ENCODE results near the gene HMX1. TPM values are rescaled to one million over a fixed set of nuclear protein-coding genes. Genes with fewer than 3 reads are reported as not detected.

HMX1 gene
- total RNA-seq, 2 experiments from 2014 or later = not detected

DNA sequence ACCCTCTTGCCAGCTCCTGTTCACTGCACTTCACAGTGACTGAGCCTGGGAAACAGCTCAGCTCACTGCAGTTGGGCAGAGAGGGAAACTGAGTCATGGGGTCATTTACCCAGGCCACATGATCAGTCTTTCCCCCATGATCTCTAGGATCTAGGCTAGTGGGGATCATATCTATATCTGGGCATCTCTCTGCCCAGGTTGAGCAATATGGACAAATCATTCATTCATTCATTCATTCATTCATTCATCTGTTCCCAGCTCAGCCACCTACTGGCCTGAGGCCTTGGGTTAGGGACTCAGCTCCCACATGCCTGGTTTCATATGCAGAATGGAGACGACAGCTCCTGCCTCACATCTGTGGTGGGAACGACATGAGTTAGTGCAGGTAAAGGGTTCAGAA, 45.3 kb upstream of the HMX1 start:
- H3K4me1 ChIP-seq (ENCODE audit: insufficient read depth, low read length) = peaks cover 5% of the 10 kb centered on the region
- H3K27ac Mint-ChIP-seq = no peak overlapping the region
- H3K9me3 ChIP-seq (ENCODE audit: control insufficient read depth in 1 of 2, insufficient read depth in 1 of 2, low read length in 2 of 2) = peaks cover 0 to 7% of the 10 kb centered on the region in 2 experiments
- TF ChIP-seq, protein P1, sequence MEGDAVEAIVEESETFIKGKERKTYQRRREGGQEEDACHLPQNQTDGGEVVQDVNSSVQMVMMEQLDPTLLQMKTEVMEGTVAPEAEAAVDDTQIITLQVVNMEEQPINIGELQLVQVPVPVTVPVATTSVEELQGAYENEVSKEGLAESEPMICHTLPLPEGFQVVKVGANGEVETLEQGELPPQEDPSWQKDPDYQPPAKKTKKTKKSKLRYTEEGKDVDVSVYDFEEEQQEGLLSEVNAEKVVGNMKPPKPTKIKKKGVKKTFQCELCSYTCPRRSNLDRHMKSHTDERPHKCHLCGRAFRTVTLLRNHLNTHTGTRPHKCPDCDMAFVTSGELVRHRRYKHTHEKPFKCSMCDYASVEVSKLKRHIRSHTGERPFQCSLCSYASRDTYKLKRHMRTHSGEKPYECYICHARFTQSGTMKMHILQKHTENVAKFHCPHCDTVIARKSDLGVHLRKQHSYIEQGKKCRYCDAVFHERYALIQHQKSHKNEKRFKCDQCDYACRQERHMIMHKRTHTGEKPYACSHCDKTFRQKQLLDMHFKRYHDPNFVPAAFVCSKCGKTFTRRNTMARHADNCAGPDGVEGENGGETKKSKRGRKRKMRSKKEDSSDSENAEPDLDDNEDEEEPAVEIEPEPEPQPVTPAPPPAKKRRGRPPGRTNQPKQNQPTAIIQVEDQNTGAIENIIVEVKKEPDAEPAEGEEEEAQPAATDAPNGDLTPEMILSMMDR (IDR thresholded peaks at IDR 0.05) = no peak
- peaks cover 20% of the 10 kb centered on the region for H3K27me3 Mint-ChIP-seq
- no peaks in the 10 kb centered on the region for H3K36me3 Mint-ChIP-seq (ENCODE audit: low read depth)
- H3K4me3 ChIP-seq (ENCODE audit: low read length) = no peak overlapping the region
- H3K9me3 Mint-ChIP-seq = no peaks in the 10 kb centered on the region
- intact Hi-C loops (cut with DNase I, micrococcal nuclease) = loop anchor here in 1 of 2 experiments (10.0 kb wide), 1 partner anchor 312 kb away; no protein-coding TSS in a partner anchor
- peaks cover 6 to 24% of the 10 kb centered on the region in 2 experiments for H3K27me3 ChIP-seq (ENCODE audit: control insufficient read depth in 1 of 2, insufficient read depth in 2 of 2, low read length in 2 of 2)
- DNase-seq (no peak), ATAC-seq (ENCODE audit: poor library complexity) (no peak)
- ChIA-PET POLR2A (no interaction called here), CTCF (no interaction called here)
- H3K4me1 Mint-ChIP-seq (ENCODE audit: low read depth) = no peaks in the 10 kb centered on the region
- H3K36me3 ChIP-seq (ENCODE audit: insufficient read depth, low read length) = no peaks in the 10 kb centered on the region
- H3K27ac ChIP-seq (ENCODE audit: low read depth in 1 of 2, low read length in 2 of 2) = no peak overlapping the region
- no peak overlapping the region for H3K4me3 Mint-ChIP-seq

DNA sequence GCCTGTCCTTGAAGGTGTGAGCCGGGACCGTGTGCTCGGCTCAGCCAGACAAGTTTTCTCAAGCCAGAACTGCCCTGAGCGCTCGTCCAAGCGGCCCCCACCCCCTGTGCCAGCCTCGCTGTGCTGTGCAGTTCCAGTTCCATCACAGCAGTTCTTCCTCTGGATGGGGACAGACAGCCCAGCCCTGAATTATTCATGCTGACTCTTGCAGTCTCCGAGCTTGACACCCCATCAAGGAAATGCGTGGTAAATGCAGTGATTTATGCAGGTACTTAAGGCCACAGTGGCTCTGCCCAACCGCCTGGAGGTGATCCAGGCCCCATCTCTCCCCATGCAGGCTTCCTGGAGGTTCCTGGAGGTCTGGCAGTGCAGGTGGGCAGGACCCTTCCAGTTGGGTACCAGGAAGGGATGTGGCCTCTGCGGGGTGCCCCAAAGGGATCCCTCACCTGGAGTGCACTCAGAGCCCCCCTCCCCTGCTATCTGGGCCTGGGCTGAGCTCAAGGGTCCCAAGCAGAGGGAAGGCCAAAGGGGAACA, 44.8 kb upstream of the HMX1 start:
- peaks cover 5% of the 10 kb centered on the region for H3K4me1 ChIP-seq (ENCODE audit: insufficient read depth, low read length)
- Mint-ChIP-seq H3K4me1 (ENCODE audit: low read depth) (no peaks in the 10 kb centered on the region), H3K4me3 (no peak overlapping the region), H3K27ac (no peak overlapping the region), H3K9me3 (no peaks in the 10 kb centered on the region), H3K36me3 (ENCODE audit: low read depth) (no peaks in the 10 kb centered on the region), H3K27me3 (peaks cover 15% of the 10 kb centered on the region)
- ATAC-seq (ENCODE audit: poor library complexity) = no peak
- H3K27me3 ChIP-seq (ENCODE audit: control insufficient read depth in 1 of 2, insufficient read depth in 2 of 2, low read length in 2 of 2) = peaks cover 6 to 19% of the 10 kb centered on the region in 2 experiments
- H3K27ac ChIP-seq (ENCODE audit: low read depth in 1 of 2, low read length in 2 of 2) = no peak overlapping the region
- POLR2A ChIA-PET = no interaction called here
- no peak overlapping the region for H3K4me3 ChIP-seq (ENCODE audit: low read length)
- peak in 2 of 14 experiments; percentile 1 to 17 for DNase-seq
- TF ChIP-seq, protein P1 (IDR thresholded peaks at IDR 0.05) = no peak
- CTCF ChIA-PET = no interaction called here
- intact Hi-C loops (cut with DNase I, micrococcal nuclease) = loop anchor here in 1 of 2 experiments (10.0 kb wide), 1 partner anchor 312 kb away; no protein-coding TSS in a partner anchor
- H3K9me3 ChIP-seq (ENCODE audit: control insufficient read depth in 1 of 2, insufficient read depth in 1 of 2, low read length in 2 of 2) = peaks cover 0 to 11% of the 10 kb centered on the region in 2 experiments
- no peaks in the 10 kb centered on the region for H3K36me3 ChIP-seq (ENCODE audit: insufficient read depth, low read length)

DNA sequence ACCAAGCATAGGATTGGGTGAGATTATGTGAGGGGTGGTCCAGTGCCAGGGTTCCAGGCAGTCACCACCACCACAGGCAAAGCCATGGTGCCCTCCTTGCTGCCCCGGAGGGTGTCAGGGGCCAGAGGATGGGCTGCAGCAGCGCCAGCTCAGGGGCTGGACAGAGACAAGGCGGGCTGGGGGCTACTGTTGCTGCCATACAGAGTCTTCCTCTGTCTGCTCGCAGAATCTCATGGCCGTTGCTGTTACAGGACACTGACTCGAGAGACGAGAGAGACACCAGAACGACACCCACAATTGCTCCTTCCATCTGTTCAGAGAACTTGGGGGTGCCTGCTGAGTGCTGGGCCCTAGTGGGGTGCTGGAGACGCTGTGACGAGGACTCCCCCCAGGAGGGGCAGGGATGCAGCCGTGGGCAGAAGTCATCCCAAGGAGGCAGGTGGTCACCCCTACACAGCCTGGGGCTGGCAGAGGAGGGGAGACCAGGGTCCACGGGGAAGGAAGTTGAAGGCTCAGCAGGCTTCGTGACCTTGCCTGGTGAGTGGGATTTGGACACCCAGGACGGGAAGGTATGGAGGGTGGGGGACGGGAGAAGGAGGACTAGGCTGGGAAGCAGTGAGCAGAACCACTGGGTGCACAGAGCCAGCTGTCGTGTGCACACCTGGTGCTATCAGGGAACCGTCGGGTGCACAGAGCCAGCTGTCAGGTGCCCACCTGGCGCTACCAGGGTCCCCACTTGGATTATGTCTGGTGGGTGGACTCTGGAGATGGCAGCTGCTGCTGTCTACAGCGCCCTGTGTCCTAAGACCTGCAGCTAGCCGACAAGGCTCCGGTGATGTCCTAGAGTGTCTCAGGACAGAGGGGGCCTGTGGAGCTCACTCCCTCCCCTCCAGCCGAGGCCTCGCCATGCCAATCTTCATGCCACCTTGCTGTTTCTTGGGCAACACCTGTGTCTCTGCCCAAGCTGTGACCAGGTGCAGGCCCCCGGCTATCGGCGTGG, 43.9 kb upstream of the HMX1 start:
- Mint-ChIP-seq H3K27me3 (peaks cover 9% of the 10 kb centered on the region), H3K36me3 (ENCODE audit: low read depth) (no peaks in the 10 kb centered on the region), H3K4me3 (no peak overlapping the region), H3K27ac (no peak overlapping the region), H3K9me3 (no peaks in the 10 kb centered on the region), H3K4me1 (ENCODE audit: low read depth) (no peaks in the 10 kb centered on the region)
- H3K4me1 ChIP-seq (ENCODE audit: insufficient read depth, low read length) = peaks cover 5% of the 10 kb centered on the region
- CTCF ChIA-PET = no interaction called here
- POLR2A ChIA-PET = interaction anchor here (0.6 kb wide), 1 partner anchor 18 kb away, joined by 5 read pairs; no protein-coding TSS in a partner anchor
- peaks cover 0 to 11% of the 10 kb centered on the region in 2 experiments for H3K9me3 ChIP-seq (ENCODE audit: control insufficient read depth in 1 of 2, insufficient read depth in 1 of 2, low read length in 2 of 2)
- no peak overlapping the region for H3K27ac ChIP-seq (ENCODE audit: low read depth in 1 of 2, low read length in 2 of 2)
- DNase-seq (peak in 2 of 14 experiments; percentile 4 to 29), ATAC-seq (ENCODE audit: poor library complexity) (no peak)
- TF ChIP-seq, protein P1 (IDR thresholded peaks at IDR 0.05) = no peak
- H3K36me3 ChIP-seq (ENCODE audit: insufficient read depth, low read length) = no peaks in the 10 kb centered on the region
- intact Hi-C loops (cut with DNase I, micrococcal nuclease) = loop anchor here in 1 of 2 experiments (10.0 kb wide), 1 partner anchor 311 kb away; no protein-coding TSS in a partner anchor
- H3K4me3 ChIP-seq (ENCODE audit: low read length) = no peak overlapping the region
- peaks cover 6 to 11% of the 10 kb centered on the region in 2 experiments for H3K27me3 ChIP-seq (ENCODE audit: control insufficient read depth in 1 of 2, insufficient read depth in 2 of 2, low read length in 2 of 2)
